Smooth muscle cell (in vitro differentiated cells): ENCODE measurements around the gene CTNNBL1. TPM values are rescaled to one million over a fixed set of nuclear protein-coding genes. Genes with fewer than 3 reads are reported as not detected.
"Not testable (repeated sequence)": the region's sequence is repeated elsewhere in the genome, so short reads cannot be mapped to it uniquely, and the experiment has no call there.

Experiments
- DNase-seq: peaks from one replicate; lab custom pipeline; 2025; ENCODE audit not compliant: unreplicated experiment; lab: John Stamatoyannopoulos, UW
- H2AFZ ChIP-seq: fragments of 200-600 bp; sonication (generic); 2 replicates; pipeline ENCODE4 v1.6.0; 2016; ENCODE audit warnings: antibody characterized with exemption, low read depth, mild to moderate bottlenecking
- H3F3A ChIP-seq: fragments of 200-600 bp; sonication (generic); 2 replicates; pipeline ENCODE4 v1.6.0; 2017; ENCODE audit warnings: antibody characterized with exemption, low read depth
- H3K27ac ChIP-seq: fragments of 200-600 bp; sonication (generic); 2 replicates; pipeline ENCODE4 v1.5.1; 2016; ENCODE audit warnings: low read depth, mild to moderate bottlenecking
- H3K27me3 ChIP-seq: fragments of 200-600 bp; sonication (generic); 2 replicates; pipeline ENCODE4 v1.6.1; 2016; ENCODE audit warnings: low read depth, mild to moderate bottlenecking
- H3K36me3 ChIP-seq: fragments of 200-600 bp; sonication (generic); 2 replicates; pipeline ENCODE4 v1.5.1; 2016; ENCODE audit warnings: low read depth
- H3K4me1 ChIP-seq: fragments of 200-600 bp; sonication (generic); 2 replicates; pipeline ENCODE4 v1.5.1; 2016; ENCODE audit warnings: low read depth
- H3K4me2 ChIP-seq: fragments of 200-600 bp; sonication (generic); 2 replicates; pipeline ENCODE4 v1.6.0; 2016; ENCODE audit warnings: mild to moderate bottlenecking
- H3K4me3 ChIP-seq: fragments of 200-600 bp; sonication (generic); 2 replicates; pipeline ENCODE4 v1.5.1; 2016; ENCODE audit warnings: mild to moderate bottlenecking
- H3K79me2 ChIP-seq: fragments of 200-600 bp; sonication (generic); 2 replicates; pipeline ENCODE4 v1.6.0; 2016; ENCODE audit warnings: low read depth, mild to moderate bottlenecking
- H3K9ac ChIP-seq: fragments of 200-600 bp; sonication (generic); 2 replicates; pipeline ENCODE4 v1.6.0; 2016; ENCODE audit warnings: low read depth
- H3K9me3 ChIP-seq: fragments of 200-600 bp; sonication (generic); replicated peaks from 2 replicates; pipeline ENCODE4 v1.5.1; 2016; ENCODE audit warnings: low read depth
- H4K20me1 ChIP-seq: fragments of 200-600 bp; sonication (generic); 2 replicates; pipeline ENCODE4 v1.6.0; 2016; ENCODE audit warnings: low read depth
- CTCF ChIP-seq: fragments of 200-600 bp; sonication (generic); IDR thresholded peaks from 2 replicates; pipeline ENCODE4 v1.5.1; 2017; ENCODE audit warnings: borderline replicate concordance, mild to moderate bottlenecking, antibody characterized with exemption; ENCODE audit not compliant: insufficient read depth, poor library complexity, severe bottlenecking
- WGBS: methylation state at CpG from one replicate; pipeline ENCODE4 v1.1.7; 2016; ENCODE audit warnings: low lambda C conversion rate; 5-methylcytosine and 5-hydroxymethylcytosine counted together
- polyA plus RNA-seq: library from polyadenylated mRNA; unstranded; fragments of >200 nt; fragmentation: Nextera tagmentation; extraction: Ambion mirVana; gene quantifications from 2 replicates; pipeline ENCODE4 v1.2.1, GENCODE V29; 2016
- total RNA-seq: library from RNA; depleted of rRNA; stranded (reverse); fragments of >200 nt; gene quantifications from 2 replicates; pipeline ENCODE4 v1.2.3, GENCODE V29; 2014

Gene CTNNBL1
- total and polyA plus RNA-seq, 2 experiments from 2014 or later = 33.3 to 63.6 TPM

- DNase-seq = no peak
- Histone ChIP-seq H3K4me3 (no peak overlapping the region), H3K36me3 (no peaks in the 10 kb centered on the region), H2AFZ (no peak overlapping the region), H4K20me1 (peaks cover 81% of the 10 kb centered on the region), H3K9me3 (no peaks in the 10 kb centered on the region), H3K27me3 (no peaks in the 10 kb centered on the region), H3K4me2 (no peak overlapping the region), H3K27ac (no peak overlapping the region), H3K4me1 (peaks cover 10% of the 10 kb centered on the region), H3F3A (no peaks in the 10 kb centered on the region), H3K79me2 (peaks cover 35% of the 10 kb centered on the region), H3K9ac (no peak overlapping the region)
- 97% methylated on average over 1 of the region's 1 CpG for WGBS
- TF ChIP-seq CTCF = no peak
Measured at GRCh38 chr20:37721751-37722150, 27.9 kb downstream of the CTNNBL1 start.

GRCh38 chr20:37722312-37722711 lies 28.5 kb downstream of the CTNNBL1 start:
- H3K4me3 ChIP-seq, H3F3A ChIP-seq, H3K9me3 ChIP-seq, DNase-seq, H3K9ac ChIP-seq, H3K27ac ChIP-seq, H3K36me3 ChIP-seq, H3K4me2 ChIP-seq, H2AFZ ChIP-seq, H3K27me3 ChIP-seq: not testable (repeated sequence)
- WGBS = 96% methylated on average over 4 of the region's 4 CpGs
- Histone ChIP-seq H4K20me1 (peaks cover 81% of the 10 kb centered on the region), H3K4me1 (peaks cover 15% of the 10 kb centered on the region), H3K79me2 (peaks cover 31% of the 10 kb centered on the region)

- peaks cover 91% of the 10 kb centered on the region for H4K20me1 ChIP-seq
- H3K9ac ChIP-seq = no peak overlapping the region
- no peak for DNase-seq
- no peaks in the 10 kb centered on the region for H3K36me3 ChIP-seq
- no peaks in the 10 kb centered on the region for H3K9me3 ChIP-seq
- H3K4me2 ChIP-seq = no peak overlapping the region
- H3K79me2 ChIP-seq = peaks cover 30% of the 10 kb centered on the region
- H3K27me3 ChIP-seq = no peaks in the 10 kb centered on the region
- no peak overlapping the region for H2AFZ ChIP-seq
- no peak for TF ChIP-seq CTCF
- no peak overlapping the region for H3K4me3 ChIP-seq
- no peaks in the 10 kb centered on the region for H3F3A ChIP-seq
- H3K27ac ChIP-seq = no peak overlapping the region
- H3K4me1 ChIP-seq = peaks cover 27% of the 10 kb centered on the region
Measured at GRCh38 chr20:37723668-37724067, 29.8 kb downstream of the CTNNBL1 start.

- Histone ChIP-seq H4K20me1 (peaks cover 91% of the 10 kb centered on the region), H3F3A (no peaks in the 10 kb centered on the region), H3K9me3 (no peaks in the 10 kb centered on the region), H3K9ac (no peak overlapping the region), H3K79me2 (peaks cover 25% of the 10 kb centered on the region), H3K36me3 (no peaks in the 10 kb centered on the region), H3K4me1 (peaks cover 40% of the 10 kb centered on the region), H3K4me3 (no peak overlapping the region), H3K4me2 (no peak overlapping the region), H2AFZ (no peak overlapping the region), H3K27me3 (no peaks in the 10 kb centered on the region), H3K27ac (no peak overlapping the region)
- DNase-seq = no peak
- no peak for TF ChIP-seq CTCF
- WGBS = 96% methylated on average over 7 of the region's 7 CpGs
Measured at GRCh38 chr20:37725165-37725564, 31.3 kb downstream of the CTNNBL1 start.
